Measurements from ENCODE around the gene WFIKKN1.
A peak's percentile ranks its signal among the peaks of the same experiment; 100 is the strongest.

Gene WFIKKN1

DNA sequence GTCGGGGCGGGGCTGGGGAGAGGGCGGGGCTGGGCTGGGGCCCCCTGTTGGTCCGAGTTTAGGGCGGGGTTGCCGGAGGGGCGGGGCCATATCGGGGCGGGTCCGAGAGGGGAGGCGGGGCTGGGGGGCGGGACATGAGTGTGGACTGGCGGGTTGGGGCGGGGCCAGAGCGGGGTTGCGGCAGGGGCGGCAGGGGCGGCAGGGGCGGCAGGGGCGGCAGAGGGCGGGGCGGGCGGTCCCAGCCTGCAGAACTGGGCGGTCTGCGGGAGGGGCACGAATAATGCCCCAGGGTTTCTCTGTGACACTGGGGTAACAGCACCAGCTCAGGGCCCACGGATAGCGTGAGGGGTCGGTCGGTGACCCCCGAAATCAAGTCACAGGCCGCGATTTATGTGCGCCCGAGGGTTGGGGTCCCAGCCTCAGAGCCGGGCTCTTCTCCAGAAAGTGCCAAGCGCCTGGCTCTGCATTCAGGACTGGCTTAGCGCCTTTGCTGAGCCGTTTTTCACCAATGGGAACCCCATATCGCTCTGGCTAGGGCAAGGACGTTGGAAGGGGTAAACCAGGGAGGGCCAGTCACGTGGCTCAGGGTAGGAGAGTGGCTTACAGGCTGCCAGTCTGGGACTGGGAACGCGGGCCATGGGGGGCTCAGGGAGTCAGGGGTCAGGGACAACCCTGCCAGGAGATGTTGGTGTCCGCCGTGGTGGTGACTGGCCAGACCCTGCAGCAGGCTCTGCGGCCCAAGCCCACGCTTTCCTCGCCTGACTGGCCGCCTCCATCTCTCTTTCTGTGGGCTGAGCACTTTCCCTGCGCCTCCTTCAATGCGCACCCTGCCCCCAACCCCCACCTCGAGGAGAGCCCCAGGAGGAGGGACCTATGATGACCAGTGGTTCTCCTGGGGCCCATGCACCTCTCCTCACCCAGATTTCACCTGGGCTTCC, 6.6 kb downstream of the WFIKKN1 start:
- DNase-seq (ENCODE audit: low read depth): peak; percentile 86

DNA sequence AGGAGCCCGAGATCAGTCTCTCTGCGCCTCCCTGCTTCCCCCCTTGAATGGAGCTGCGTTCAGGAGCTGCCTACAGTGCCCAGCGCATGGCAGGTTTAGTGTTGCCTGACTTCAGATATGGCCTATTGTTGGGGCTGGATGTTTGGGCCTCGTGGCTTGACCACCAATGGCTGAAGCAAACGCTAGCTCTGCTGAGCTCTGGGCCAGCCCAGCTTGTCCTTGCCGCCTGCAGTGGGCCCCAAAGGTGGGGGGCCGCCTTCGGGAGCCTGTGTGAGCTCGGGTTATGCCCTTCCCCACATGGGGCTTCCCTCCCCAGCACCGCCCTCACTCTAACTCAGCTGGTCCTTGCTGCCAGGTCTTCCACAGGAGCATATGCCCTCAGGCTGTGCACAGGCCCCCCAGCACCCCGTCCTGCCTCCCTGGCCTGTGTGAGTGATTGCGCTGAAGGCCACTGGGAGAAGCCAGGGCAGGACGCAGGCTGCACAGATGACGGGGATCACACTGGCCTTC, 7.3 kb downstream of the WFIKKN1 start:
- DNase-seq (ENCODE audit: low read depth): no peak

DNA sequence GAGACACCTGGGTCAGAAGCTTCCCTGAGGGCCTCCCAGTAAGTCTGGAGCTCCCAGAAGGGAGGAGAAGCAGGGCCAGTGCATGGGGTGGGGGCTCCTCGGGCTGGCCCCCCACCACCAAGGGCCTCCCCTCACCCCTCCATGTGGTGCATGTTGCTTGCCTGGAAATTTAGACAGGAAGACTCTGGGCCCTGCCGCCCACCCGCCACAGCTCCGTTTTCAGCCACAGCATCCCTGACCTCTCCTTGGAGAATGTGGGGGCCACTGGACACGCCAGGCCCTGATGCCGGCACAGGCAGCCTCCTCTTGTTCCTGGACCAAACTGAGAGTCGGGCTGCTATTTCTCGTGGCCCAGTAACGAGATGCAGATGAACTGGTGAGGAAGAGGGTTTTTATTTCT, 8.1 kb downstream of the WFIKKN1 start:
- DNase-seq (ENCODE audit: low read depth): no peak

DNA sequence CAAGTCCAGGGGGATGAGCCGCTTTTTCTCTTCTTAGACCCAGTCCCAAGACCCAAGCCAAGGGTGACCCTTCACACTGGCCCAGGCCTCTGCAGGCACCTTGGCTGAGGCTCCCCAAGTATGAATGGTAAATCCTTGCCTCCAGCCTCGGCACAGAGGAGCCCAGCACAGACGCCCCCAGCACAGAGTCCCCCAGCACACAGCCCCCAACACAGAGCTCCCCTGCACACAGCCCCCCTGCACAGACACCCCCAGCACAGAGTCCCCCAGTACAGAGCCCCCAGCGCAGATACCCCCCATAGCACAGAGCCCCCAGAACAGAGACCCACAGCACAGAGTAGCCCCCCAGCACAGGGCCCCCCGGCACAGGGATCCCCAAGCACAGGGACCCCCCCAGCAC, 9.8 kb downstream of the WFIKKN1 start:
- DNase-seq (ENCODE audit: low read depth): no peak

DNA sequence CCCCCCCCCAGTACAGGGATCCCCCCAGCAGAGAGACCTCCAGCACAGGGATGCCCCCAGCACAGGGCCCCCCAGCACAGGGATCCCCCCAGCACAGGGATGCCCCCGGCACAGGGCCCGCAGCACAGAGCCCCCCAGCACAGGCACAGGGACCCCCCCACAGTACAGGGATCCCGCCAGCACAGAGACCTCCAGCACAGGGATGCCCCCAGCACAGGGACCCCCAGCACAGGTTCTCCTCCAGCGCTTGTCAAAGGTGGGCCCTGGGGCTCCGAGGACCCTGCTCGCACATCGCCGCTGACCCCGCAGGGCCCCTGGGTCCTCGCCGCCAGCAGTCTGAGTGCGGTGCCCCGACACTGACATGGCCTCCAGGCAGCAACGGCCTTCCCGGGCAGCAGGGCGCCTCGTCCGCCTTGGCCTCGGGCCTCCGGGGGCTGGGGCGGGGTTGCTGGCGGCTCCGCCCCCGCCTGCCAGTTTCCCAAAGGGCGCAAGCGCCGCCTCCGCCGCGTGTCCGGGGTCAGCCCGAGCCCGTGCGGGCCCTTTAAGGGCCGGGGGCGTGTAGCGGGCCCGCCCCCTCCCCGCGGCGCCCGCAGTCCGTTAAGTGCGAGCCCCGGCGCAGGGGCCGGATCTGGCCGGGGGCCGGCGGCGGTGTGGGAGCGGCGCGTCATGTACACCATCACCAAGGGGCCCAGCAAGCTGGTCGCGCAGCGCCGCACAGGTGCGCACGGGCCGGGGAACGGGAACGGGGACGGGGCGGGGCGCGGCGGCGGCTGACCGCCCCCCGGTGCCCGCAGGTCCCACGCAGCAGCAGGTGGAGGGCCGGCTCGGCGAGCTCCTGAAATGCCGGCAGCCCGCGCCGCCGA, 10.8 kb downstream of the WFIKKN1 start, which contains the start of gene MCRIP2:
TSS of gene MCRIP2 (plus strand) at position 503 of the 863 bp plus-strand sequence. CDS start at position 667, 164 bp downstream.
- peak; percentile 40 for DNase-seq (ENCODE audit: low read depth)

DNA sequence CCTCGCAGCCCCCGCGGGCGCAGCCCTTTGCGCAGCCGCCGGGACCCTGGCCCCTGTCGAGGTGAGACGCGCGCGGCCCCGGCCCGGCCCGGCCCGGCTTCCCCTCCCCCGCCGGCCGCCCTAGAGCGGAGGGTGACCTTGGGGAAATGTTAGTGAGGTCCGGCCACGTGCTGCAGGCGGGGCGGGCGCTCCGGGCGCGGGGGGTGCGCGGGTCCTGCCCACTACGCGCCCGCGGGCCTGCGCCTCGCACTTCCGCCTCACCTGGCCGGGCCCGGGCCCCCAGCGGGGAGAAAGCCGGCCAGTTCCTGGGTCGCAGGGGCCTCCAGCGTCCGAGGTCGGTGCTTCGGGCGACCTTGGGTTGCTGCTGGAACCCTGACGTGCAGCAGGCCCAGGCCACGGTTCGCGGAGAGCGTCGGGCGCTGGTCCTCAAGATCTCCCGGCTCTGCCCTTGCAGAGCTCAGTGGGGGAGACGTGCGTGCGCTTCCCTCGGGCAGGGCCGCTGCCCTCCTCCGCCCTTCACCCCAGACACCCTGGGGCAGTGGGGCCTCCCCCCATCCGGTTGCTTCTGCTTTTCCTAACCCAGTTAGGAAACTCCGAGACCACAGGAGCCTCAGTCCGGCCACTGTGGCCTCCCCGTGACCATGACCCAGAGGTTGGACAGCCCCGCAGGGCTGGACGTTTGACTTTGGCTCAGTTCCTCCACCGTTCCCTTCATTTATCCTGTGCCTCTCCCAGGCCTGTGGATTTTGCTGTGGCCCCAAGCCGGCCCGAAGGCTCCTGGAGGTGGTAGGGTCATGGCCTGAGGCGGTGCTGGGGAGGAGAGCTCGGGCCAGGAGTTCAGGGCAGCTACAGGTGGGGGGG, 11.6 kb downstream of the WFIKKN1 start:
- no peak for DNase-seq (ENCODE audit: low read depth)

DNA sequence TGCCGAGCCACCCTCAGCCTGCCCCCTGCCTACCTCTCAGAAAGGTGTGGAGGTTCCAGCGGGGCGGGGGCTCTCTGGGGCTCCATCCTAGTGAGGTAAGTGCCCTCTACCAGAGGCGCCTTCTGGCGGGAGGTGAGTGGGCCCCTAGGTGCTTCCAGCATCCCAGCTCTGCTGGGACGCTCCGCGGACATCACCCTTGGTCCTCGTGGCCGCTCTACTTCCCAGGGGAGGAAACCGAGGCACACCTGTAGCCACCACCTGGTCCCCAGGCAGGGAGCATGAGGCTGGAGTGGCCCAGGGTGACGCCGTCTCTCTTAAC, 12.2 kb downstream of the WFIKKN1 start:
- no peak for DNase-seq (ENCODE audit: low read depth)

DNA sequence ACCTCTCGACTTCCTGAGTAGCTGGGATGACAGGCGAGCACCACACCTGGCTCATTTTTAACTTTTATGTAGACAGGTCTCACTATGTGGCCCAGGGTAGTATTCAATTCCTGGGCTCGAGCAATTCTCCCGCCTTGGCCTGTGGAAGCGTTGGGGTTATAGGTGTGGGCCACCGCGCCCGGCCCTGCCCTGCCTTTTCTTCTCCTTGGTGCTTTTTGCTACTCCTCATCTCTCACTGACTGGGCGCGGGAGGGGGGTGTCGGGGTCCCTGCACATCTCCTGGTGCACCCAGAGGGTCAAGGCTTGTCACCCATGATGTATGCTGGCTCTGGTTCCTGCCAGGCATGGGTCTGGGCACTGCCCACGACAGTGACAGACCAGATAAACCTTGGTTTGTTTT, 13.8 kb downstream of the WFIKKN1 start:
- no peak for DNase-seq (ENCODE audit: low read depth)

DNA sequence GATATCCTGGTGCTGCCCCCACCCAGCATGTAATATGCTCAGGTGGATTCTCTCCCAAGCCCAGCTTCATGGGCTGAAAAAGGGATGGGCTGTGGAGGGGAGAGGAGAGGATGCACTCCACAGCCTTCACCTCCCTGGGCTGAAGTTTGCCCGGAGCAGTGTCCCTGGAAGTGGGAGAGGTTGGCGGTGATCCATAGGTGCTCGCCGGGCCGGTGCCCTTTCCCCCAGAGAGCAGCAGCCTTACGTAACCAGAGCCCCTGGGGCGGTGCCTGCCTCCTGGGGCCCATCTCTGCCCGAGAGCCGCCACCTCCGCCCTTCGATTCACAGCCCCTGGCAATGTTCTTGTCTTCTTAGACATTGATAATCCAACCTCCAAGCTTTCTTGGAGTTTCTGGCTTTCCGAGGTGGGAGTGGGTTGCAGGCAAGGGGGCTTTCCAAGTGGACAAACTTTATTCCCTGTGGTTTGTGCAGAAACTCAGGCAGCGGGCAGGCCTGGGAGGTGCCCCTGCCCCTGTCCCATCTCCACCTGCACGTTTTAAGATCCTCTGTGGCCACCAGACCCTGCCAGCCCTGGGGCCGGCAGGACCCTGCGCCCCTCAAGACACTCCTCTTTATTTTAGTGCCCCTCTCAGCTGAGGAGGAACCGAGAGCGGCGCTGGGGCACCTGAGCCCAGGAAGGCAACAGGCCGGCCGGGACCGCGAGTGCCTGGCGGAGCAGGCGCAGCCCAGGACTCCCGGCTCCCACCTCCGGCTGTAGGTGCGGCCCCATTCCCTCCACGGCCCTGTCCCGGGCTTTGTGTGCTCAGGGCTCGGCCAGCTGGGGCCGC, 15.3 kb downstream of the WFIKKN1 start:
- DNase-seq (ENCODE audit: low read depth): no peak

DNA sequence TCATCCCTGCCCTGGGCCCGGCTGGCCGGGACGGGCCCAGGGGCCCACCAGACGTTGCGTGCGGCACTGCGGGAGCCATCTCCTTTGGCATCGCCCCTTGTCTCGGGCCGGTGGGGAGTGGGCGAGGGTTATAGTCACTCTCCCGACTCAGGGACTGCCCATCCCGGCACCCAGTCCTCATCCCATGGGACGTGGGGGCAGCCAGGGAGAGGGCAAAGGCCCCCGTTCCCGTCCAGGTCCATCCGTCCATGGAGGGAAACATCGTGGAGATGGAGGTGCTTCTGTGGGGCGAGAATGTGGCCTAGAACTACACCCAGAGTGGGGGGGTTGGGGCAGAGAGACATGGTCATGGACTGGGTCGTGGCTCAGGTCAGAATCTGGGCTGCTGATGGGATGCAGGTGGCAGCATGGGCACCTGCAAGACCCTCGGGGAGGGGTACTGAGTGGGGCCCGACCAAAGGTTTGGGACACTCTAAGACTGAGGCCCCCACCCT, 15.9 kb downstream of the WFIKKN1 start:
- DNase-seq (ENCODE audit: low read depth): no peak

DNA sequence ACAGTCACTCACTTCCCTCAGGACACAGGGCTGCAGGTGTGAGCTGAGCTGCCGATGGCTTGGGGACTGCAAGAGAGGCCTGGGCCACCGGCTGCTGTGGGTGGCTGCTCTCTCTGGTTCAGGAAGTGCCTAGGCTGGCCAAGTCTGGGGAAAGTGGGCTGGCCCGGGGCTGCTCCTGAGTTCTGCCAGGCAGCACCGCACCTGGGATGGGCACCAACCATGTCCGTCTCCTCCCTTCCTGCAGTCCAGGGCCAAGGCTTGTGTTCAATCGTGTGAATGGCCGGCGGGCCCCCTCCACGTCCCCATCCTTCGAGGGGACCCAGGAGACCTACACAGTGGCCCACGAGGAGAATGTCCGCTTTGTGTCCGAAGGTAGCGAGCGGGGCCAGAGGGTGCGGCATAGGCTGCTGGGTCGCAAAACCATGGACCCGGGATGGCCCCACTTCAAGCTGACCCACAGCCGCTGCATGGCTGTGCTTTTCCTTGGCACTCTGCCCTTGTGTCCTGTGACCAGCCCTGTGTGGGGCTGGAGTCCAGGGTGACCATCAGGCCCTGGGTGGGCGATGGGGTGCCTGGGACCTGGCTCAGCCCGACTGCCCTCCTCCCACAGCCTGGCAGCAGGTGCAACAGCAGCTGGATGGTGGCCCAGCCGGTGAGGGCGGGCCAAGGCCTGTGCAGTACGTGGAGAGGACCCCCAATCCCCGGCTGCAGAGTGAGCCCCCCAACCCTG, 16.6 kb downstream of the WFIKKN1 start:
- DNase-seq (ENCODE audit: low read depth): no peak

DNA sequence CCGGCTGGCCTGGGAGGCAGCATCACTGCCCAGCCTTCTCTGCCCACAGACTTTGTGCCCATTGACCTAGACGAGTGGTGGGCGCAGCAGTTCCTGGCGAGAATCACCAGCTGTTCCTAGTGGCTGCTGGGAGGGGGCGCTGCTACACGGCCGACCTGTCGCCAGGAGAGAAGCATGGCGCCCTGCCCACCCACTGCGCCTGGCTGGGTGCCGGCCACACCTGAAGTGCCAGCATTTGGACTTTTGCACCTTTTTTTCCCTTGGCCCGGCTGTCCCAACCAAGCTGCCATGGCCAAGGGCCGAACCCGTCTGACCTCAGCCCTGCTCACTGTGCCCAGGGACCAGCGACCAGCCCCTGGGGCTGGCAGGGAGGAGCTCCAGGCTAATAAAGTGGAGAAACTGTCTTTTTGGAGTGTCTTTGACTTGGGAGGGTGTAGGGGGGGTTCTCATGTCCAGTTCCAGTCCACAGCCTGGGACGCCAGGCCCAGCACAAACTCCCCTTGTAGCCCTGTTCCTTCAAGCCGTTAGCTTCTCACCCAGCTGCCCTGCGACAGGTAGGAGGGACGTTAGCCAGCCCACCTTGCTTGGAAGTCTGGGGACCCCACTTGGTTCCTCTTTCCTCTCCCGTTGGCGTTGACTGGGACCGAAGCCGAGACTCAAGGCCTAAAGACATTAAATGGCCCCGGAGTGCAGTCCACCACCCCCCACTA, 17.4 kb downstream of the WFIKKN1 start:
- DNase-seq (ENCODE audit: low read depth): no peak

DNA sequence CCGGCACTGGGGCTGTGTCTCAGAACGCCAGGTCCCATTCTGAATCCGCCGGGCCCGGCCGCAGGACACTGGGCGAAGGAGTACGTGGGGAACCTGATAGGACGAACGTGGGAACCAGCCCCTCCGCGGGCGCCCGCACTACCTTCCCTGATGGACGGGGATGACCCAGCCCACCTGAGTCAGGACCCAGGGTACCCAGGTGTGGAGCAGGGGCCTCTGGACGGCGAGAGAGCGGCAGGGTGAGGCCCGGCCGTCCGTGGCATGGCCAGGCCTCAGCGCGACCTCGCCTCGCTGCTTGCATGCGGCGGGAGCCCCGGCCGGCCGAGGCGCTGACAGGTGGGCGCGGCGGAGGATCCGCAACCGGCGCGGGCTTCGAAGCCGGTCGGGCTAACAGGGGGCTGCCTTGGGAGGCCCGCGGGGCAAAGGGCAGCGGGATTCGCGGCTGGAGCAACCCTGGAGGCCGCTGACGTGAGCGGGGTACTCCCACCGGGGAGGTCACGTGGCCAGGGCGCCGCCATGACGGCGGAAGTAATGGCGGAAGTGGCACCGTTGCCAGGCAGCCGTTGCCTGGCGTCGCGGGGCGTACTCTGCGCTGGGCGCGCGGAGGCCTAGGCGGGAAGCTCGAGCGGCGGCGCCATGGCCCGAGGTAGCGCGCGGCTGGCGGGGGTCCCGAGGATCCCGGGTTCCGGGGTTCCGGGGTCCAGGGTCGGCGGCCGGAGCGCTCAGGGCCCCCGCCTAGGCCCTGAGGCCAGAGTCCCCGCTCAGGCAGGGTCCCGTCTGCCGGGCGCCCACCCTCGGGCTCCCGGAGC, 18.2 kb downstream of the WFIKKN1 start, which contains the start of gene WDR90:
TSS of gene WDR90 (plus strand) at position 585 of the 809 bp plus-strand sequence. CDS start at position 637, 52 bp downstream.
- DNase-seq (ENCODE audit: low read depth): peak; percentile 89

DNA sequence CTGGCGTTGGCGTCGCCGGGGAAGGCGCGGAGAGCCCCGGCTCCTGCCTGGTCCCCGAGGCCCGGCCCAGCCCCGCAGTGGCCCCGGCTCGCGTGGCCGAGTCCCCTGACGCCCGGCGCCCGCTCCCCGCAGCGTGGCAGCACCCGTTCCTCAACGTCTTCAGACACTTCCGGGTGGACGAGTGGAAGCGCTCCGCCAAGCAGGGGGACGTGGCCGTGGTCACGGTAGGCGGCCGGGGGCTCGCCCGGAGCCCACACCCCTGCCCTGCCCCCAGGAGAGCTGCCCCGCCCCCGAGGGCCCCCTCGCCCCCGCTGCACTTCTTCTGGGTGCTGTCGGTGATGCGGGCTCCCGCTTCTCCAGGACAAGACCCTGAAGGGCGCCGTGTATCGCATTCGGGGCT, 18.8 kb downstream of the WFIKKN1 start:
- no peak for DNase-seq (ENCODE audit: low read depth)

DNA sequence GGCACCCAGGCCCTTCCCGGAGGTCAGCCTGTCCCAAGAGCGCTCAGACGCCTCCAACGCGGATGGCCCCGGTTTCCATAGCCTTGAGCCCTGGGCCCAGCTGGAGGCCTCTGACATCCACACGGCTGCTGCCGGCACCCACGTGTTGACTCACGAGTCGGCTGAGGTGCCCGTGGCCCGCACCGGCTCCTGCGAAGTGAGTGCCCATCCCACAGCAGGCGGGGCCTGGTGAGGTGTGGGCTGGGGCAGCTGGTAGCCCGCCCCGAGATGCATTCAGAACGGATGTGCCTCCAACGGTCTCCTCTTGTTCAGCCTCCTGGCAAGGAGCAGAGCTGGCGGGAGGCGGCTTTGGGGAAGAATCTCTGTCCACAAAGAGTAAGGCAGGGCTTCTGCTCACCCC, 21.1 kb downstream of the WFIKKN1 start:
- no peak for DNase-seq (ENCODE audit: low read depth)

DNA sequence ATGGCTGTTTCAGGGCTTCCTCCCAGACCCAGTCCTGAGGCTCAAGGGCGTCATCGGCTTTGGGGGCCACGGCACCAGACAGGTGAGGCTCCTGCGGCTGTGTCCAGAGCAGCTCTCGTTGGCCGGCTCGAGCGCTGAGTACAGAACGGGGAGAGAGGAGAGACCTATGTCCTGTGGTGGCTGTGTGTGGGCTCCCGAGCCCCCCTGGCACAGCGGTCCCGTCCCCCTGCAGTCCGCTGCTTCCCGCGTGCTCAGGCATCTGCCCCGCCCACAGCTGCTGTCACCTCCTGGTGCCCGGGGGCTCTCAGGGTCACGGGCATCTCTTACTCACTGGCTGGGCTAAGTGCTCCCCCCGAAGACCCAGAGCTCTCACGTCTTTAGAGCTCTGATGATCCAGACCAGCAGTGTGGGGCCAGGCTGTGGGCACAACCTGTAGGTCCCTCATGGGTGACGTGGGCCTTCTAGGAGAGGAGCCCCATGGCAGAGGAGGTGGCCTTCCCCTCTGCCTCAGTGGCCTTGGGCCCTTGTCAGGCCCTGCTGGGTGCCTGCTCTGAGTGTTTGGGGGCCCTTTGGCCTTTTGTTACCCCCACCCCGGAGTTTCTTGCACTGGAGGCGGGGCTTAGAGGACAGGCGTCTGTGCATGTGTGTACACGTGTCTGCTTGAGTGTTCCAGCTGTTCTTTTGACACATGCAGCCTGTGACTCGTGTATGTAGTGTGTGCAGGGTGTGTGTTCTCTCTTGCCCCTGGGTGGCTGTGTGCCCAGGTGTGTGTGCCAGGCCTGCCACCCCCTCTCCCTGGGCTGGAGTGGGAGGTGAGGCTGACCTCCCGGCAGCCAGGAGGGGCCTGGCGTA, 21.9 kb downstream of the WFIKKN1 start:
- no peak for DNase-seq (ENCODE audit: low read depth)

DNA sequence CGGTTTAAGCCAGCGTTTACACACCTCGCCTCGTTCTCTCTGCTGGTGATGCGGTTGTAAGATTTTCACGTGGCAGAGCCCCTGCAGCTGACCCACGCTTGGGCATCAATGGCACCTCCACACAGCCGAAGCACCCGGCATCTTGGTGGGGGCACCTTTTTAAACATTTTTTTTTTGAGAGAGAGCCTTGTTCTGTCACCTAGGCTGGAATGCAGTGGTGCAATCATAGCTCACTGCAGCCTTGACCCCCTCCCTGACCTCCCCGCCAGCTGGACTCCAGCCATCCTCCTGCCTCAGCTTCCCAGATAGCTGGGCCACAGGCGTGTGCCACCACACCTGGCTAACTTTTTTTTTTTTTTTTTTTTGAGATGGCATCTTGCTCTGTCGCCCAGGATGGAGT, 23.2 kb downstream of the WFIKKN1 start:
- no peak for DNase-seq (ENCODE audit: low read depth)

Measured in activated T-cell treated with anti-CD3 and anti-CD28 coated beads for 1 hour (primary cell).